ENCODE measurements around the gene MYO1B.

DNA sequence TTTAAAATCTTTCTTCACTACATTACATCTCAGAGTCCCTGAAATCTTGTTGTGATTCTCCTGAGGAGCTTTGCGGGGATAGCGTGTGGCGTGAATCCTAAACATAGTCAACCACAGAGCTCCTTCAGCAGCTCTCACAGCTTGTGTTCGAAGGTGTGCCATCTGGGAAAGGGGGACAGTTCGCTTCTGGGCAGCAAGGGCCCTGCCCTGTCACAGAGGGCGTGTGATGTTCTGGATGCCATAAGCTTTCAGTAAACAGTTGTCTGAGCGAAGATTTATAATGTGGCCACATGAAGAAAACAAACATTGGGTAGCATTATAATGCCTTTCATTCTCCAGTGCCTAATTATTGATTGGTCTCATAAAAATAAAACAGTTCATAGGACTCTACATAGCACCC, 172.5 kb downstream of the MYO1B start:
- TF ChIP-seq EZH2 (IDR thresholded peaks at IDR 0.05; ENCODE audit: borderline replicate concordance, insufficient read depth, low read length, poor library complexity, severe bottlenecking) (no peak), CTCF (IDR thresholded peaks at IDR 0.05; ENCODE audit: poor library complexity, severe bottlenecking) (no peak), MXI1 (conservative IDR thresholded peaks at IDR 0.05; ENCODE audit: poor library complexity, severe bottlenecking) (no peak), EP300 (conservative IDR thresholded peaks at IDR 0.05; ENCODE audit: poor library complexity, severe bottlenecking) (no peak), POLR2AphosphoS5 (IDR thresholded peaks at IDR 0.05) (no peak)
- TF ChIP-seq, protein P1, sequence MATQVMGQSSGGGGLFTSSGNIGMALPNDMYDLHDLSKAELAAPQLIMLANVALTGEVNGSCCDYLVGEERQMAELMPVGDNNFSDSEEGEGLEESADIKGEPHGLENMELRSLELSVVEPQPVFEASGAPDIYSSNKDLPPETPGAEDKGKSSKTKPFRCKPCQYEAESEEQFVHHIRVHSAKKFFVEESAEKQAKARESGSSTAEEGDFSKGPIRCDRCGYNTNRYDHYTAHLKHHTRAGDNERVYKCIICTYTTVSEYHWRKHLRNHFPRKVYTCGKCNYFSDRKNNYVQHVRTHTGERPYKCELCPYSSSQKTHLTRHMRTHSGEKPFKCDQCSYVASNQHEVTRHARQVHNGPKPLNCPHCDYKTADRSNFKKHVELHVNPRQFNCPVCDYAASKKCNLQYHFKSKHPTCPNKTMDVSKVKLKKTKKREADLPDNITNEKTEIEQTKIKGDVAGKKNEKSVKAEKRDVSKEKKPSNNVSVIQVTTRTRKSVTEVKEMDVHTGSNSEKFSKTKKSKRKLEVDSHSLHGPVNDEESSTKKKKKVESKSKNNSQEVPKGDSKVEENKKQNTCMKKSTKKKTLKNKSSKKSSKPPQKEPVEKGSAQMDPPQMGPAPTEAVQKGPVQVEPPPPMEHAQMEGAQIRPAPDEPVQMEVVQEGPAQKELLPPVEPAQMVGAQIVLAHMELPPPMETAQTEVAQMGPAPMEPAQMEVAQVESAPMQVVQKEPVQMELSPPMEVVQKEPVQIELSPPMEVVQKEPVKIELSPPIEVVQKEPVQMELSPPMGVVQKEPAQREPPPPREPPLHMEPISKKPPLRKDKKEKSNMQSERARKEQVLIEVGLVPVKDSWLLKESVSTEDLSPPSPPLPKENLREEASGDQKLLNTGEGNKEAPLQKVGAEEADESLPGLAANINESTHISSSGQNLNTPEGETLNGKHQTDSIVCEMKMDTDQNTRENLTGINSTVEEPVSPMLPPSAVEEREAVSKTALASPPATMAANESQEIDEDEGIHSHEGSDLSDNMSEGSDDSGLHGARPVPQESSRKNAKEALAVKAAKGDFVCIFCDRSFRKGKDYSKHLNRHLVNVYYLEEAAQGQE (IDR thresholded peaks at IDR 0.05; ENCODE audit: borderline replicate concordance) = no peak
